GM12801 (cell line): ENCODE measurements around the gene SV2C.

ENCODE experiments used
- TF ChIP-seq, protein P1 (sequence below): IDR thresholded peaks from one replicate; pipeline ENCODE4 v1.5.1; 2011; ENCODE audit warnings: control low read depth; ENCODE audit not compliant: insufficient read length; ENCODE audit errors: extremely low read depth

Gene SV2C

DNA sequence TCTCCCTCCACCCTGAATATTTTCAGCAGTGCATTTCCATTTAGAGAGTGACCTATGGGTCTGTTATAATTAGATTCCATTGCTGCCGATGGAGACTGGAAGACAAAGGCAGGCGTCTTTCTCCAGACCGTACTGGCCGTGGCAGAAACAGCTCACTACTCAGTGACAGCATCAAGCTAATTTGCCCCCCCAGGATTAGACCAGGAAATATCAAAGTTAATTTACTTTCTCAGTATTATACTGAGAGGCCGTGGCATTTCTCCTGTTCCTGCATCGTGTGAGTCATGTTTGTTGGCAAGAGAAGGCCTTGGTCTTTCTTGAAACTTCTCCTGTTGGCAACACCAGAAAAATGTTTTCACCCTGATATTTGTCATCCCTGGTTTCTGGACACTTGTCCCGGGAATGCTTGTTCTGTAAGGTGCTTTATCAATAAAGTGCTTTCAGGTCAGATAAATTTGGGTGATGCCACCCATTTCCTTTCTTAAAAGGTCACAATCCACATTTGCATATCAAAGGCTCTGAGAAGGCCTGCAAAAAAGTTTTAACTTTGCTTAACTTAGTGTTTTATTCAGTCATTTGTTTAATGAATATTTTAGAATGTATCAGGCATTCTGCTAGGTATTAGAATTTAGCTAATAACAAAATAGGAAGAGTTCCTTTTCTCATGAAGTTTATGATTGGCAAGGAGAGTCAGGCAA lies 28.4 kb downstream of the SV2C start:
- TF ChIP-seq, protein P1, sequence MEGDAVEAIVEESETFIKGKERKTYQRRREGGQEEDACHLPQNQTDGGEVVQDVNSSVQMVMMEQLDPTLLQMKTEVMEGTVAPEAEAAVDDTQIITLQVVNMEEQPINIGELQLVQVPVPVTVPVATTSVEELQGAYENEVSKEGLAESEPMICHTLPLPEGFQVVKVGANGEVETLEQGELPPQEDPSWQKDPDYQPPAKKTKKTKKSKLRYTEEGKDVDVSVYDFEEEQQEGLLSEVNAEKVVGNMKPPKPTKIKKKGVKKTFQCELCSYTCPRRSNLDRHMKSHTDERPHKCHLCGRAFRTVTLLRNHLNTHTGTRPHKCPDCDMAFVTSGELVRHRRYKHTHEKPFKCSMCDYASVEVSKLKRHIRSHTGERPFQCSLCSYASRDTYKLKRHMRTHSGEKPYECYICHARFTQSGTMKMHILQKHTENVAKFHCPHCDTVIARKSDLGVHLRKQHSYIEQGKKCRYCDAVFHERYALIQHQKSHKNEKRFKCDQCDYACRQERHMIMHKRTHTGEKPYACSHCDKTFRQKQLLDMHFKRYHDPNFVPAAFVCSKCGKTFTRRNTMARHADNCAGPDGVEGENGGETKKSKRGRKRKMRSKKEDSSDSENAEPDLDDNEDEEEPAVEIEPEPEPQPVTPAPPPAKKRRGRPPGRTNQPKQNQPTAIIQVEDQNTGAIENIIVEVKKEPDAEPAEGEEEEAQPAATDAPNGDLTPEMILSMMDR: no peak

DNA sequence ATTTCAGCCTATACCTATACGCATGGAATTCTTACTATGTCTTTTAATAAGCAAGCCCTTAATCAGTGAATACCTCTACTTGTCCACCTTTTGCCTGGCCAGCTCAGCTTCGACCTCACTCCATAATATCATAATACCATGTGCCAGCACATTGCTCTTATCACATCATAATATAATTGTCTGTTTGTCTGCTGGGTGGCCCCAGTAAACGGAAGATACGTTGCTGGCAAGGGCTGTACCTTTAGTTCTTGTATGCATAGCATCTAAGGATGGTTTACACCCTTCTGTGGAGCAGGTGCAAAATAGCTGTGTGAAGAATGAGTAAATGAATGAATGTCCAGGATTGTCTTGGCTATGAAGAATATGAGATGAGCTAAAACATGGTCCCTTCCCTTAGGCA lies 29.9 kb downstream of the SV2C start:
- TF ChIP-seq, protein P1: no peak

DNA sequence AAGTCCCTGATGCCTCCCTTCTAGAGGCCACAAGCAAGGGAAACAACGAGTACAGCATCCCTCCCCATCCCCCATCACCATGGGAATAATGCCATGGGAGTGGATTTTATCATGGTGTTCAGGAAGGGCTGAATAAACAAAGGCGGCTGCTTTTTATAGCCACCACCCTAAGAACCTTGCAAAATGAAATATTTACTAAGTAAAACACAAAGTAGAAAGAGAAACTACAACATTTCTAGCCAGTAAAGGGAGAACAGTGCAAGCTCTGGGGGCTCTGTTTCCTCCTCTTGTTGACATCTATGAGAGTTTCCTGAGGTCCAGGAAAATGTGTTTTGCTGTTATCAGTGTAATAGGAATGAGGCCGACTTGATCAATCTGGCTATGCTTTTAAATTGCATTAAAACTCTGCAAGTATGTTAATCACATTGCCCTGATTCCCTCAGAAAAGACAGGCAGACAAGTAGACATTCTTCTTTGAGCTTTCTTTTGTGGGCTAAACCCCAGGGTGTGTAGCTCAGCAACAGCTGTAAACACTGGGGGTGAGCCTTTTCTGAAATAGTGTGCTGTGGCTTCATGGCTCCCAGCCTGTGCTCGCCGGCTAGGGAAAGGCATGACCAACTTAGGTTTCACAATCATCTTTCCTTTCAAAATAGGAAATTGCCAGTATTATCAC lies 31.1 kb downstream of the SV2C start:
- TF ChIP-seq, protein P1: no peak

DNA sequence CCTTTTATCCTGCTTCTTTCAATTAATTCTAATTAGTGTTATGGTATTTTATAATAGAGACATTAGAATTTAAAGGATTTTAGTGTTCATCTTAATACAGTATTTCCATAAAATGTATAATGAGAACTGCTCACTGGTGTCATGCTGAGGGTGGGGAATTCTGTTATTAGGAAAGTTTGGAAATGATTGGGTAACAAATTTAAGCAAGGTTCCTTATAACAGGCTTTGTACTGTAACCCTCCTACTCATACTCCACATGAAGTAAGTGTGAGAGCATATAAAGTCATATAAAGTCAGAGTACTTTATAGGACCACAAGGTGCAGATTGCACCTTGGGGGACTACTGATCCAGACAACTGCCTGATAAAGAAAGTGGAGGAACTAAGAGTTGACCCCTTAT lies 42.2 kb downstream of the SV2C start:
- TF ChIP-seq, protein P1: no peak

DNA sequence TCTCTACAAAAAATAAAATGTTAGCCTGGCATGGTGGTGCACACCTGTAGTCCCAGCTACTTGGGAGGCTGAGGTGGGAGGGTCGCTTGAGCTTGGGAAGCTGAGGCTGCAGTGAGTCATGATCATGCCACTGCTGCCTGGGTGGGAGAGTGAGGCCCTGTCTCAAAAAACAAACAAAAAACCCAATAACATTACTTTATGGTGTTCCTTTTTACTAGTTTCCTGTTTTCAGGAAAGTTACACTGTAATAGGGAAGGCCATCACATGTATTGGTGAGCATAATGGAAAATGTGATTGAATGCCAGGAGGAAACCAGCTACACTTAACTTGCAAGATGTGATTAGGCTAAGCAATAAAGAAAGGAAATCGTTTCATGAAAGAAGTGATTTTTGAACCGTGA lies 42.7 kb downstream of the SV2C start:
- TF ChIP-seq, protein P1: no peak

DNA sequence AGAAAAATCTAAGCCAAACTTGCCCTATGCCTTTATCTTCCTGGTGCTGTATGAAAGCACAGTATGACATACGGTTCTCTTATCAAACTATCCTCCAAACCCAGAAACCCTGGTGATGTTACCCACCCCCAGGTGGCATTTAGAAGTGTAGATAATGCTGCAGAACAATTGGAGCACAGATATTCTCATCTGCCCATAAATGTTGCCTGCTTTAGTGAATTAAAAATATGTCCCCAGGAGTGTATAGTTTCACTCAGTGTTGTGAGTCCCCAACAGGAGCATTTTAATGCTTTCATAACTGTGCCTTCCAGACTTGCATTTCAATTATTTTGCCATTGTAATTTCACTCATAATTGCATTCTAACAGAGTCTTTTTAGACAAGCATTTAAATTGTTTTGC lies 50.8 kb downstream of the SV2C start:
- TF ChIP-seq, protein P1: no peak

DNA sequence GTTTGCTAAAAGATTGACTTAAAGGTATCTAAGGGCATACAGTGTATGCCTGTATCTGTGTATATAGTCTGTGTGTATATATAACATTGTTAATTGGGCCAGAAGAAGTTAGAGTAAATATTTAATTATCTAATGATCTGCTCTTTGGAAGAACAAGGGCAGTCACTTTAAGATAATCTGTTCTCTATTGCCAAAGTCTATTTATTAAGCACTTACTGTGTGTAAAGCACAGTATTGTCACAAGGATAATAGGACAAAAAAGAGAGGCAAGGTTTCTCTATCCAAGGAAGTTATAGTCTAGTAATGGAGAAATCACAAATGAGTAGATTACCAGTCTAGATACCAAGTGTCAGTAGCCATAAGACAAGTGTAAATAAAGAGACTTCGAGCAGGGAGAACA lies 51.5 kb downstream of the SV2C start:
- TF ChIP-seq, protein P1: no peak
